ENCODE measurements around the gene ACADM.
"Not testable (repeated sequence)": the region's sequence is repeated elsewhere in the genome, so short reads cannot be mapped to it uniquely, and the experiment has no call there.

Gene ACADM

DNA sequence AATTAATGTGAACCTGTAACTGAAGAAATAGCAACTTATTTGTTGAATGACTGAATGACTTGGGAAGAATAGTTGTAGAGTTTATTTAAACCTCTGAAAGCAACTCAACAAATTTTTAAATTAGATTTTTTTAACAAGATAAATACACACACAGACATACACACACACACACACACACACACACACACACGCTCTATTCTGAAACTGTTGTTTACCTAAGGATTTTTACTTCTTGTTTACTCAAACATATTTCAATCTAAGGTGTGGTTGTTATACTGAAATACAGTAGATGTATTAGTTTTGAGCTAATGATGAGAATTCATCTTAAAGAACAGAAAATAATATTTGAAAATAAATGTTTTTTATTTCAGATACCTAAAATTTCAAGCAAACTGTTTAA lies 11.5 kb downstream of the ACADM start:
- no peak for DNase-seq

DNA sequence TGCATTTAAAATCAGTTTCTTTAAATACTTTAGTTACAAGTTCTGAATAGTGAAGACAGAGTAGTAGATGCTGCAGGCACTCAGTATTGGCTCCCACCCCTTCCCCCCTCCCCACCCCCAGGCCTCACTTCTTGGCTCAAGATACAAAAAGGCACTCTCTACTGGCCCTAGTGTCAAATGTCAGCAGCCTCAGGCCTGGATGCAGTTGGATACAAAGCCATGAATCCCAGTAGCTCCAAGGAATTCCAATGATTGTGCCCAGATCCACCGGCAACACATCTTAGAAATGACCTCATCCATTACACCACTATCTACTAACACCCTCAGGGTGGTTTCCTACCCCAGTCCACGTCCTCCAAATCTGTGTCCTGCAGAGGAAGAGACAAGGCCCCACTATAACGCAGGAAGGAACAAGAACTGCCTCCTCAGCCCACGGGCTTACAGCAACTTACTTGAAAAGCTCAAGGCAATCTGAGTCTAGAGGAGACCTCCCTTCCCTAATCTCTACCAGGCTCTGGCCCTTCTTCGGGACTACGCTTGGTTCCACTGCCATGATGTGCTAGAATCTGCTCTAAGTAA lies 17.6 kb downstream of the ACADM start:
- DNase-seq = no peak

DNA sequence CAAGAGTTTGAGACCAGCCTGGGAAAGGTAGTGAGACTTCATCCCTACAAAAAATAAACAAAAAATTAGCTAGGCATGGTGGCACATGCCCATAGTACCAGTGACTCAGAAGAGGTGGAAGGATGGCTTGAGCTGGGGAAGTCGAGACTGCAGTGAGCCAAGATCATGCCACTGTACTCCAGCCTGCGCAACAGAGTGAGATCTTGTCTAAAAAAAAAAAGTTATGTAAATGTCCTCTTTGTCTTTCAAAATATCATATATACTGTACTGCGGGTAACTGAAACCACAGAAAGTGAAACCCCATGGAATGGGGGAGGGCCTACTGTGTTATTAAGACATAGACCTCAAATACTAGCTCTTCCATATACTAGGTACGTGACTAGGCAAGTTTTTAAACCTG lies 20.8 kb downstream of the ACADM start:
- DNase-seq = no peak

GRCh38 chr1:75757210-75757609 lies 32.7 kb downstream of the ACADM start:
- not testable (repeated sequence) for DNase-seq

GRCh38 chr1:75758543-75758942 lies 34.0 kb downstream of the ACADM start:
- DNase-seq = not testable (repeated sequence)

DNA sequence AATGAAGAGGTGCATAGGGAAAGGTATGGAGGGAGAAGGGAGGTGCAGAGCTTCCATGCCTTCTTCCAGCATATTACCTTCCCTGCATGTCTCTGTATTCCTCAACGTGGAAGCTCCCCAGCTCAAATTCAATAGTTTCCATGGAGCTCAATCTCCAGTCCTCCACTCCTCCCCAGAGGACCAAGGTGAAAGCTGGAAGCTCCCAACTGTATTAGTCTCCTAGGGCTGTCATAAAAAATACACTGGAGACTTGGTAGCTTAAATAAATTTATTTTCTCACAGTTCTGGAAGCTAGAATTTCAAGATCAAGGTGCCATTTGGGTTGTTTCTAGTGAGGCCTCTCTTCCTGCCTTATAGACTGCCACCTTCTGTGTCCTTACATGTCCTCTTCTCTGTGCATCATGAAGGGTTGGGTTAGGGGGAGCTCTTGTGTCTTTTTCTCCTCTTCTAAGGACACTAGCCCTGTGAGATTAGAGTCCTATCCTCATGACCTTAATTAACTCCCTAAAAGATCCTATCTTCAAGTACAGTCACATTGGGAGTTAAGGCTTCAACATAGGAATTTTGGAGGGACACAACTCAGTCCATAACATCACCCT lies 39.6 kb downstream of the ACADM start:
- no peak for DNase-seq

- no peak for DNase-seq
Observed at GRCh38 chr1:75765697-75766355, 41.3 kb downstream of the ACADM start.

- no peak for DNase-seq
Observed at GRCh38 chr1:75768016-75768415, 43.5 kb downstream of the ACADM start.

DNA sequence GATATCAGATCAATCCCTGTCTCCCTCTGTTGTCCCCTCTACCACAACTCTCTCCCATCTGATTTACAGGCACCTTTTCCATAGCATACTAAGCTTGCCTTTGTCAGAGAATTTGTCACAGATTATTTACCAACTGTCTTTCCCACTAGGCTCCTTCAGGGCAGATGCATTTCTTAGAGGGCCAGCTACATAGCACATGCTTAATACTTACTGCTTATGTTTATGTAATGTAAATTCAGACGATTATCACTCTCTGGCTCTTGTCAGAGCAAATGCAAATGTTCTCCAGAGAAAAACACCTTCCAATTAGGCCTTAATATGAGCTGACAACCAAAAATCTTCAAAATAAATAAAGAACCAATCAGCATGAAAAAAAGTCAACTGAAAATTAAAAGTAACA lies 46.3 kb downstream of the ACADM start:
- no peak for DNase-seq

DNA sequence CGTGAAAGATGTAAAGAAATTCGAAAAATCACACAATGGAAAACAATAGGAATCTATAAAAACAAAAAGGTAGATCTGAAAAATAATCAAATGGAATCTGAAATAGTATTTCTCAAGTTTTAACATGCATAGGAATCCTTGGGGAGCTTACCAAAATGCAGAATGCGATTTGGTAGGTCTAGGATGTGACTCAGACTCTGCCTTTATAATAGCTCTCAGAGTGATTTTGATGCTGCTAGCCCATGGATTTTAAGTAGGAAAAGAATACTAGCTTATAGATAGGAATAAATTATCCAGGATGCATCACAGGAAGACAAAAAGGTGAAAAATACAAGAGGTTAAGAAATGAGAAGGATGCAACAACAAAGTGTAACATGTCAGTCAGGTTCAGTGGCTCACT lies 47.5 kb downstream of the ACADM start:
- no peak for DNase-seq

- not testable (repeated sequence) for DNase-seq
Observed at GRCh38 chr1:75777812-75778211, 53.3 kb downstream of the ACADM start.

GRCh38 chr1:75778694-75779093 lies 54.2 kb downstream of the ACADM start:
- DNase-seq = not testable (repeated sequence)

GRCh38 chr1:75780183-75780582 lies 55.7 kb downstream of the ACADM start:
- DNase-seq = not testable (repeated sequence)

DNA sequence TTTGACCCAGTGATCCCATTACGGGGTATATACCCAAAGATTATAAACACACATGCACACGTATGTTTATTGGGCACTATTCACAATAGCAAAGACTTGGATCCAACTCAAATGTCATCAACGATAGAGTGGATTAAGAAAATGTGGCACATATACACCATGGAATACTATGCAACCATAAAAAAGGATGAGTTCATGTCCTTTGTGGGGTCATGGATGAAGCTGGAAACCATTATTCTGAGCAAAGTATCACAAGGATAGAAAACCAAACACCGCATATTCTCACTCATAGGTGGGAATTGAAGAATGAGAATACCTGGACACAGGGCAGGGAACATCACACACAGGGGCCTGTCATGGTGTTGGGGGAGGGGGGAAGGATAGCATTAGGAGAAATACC lies 59.4 kb downstream of the ACADM start:
- DNase-seq = not testable (repeated sequence)

GRCh38 chr1:75785320-75785982 lies 60.9 kb downstream of the ACADM start:
- no peak for DNase-seq

GRCh38 chr1:75785983-75786853 lies 61.7 kb downstream of the ACADM start, which contains the start of gene RABGGTB:
RABGGTB (plus strand) TSS chr1:75786256; CDS start chr1:75786272, 16 bp downstream.
- peak; percentile 53 to 96 (median 90) for DNase-seq

GRCh38 chr1:75786901-75787493 lies 62.5 kb downstream of the ACADM start:
- no peak for DNase-seq

- DNase-seq = no peak
Observed at GRCh38 chr1:75787524-75787923, 63.0 kb downstream of the ACADM start.

DNA sequence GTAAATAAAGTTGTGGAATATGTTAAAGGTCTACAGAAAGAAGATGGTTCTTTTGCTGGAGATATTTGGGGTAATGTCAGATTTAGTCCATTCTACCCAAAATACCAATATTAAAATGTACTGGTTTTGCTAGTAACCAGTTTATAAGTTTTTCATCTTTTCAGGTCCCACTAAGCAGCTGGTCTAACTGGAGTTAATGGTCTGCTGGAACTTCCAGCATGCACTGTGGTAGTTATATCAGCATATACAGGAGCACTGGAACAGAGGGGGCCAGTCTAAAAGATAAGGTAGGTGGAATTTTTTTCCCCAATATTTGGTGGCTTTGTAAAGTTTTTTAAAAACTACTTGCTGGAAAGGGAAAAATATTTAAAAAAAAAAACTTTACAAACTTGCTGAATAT lies 65.5 kb downstream of the ACADM start:
- DNase-seq = no peak

DNA sequence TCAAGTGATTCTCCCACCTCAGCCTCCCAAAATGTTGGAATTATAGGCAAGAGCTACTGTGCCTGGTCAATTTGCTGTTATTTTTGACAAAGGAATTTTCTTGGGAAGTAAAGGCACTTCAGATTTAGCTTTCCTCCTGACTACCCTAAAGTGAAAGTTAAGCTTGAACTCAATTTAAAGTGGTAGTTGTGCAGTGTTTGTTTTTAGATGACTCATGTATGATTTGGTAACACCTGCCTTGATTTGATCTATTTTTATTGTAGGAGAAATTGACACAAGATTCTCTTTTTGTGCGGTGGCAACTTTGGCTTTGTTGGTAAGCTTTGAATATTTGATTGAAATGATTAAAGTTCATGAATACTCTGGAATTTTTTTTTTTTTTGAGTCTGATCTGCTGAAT lies 66.5 kb downstream of the ACADM start:
- DNase-seq = no peak

DNA sequence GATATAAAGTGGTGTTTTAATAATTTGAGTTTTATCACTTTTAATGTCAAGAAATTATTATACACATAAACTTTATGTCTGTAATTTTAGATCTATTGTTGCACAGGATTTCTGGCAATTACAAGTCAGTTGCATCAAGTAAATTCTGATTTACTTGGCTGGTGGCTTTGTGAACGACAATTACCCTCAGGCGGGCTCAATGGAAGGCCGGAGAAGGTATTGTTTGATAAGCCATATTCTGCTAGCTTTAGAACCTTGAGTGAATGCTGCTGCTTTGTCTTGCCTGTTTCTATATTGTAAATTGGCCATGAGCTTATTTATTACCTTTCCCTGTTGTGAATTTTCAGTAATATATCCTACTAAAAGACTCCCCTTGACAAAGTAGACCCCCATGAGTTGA lies 67.6 kb downstream of the ACADM start:
- DNase-seq = no peak
